H1 (cell line): ENCODE measurements around the gene WBP11. TPM values are rescaled to one million over a fixed set of nuclear protein-coding genes. Genes with fewer than 3 reads are reported as not detected.

ENCODE experiments used
- ASH2L ChIP-seq: fragments of 200-600, 300-600 bp; sonication (generic); IDR thresholded peaks from one replicate; pipeline ENCODE4 v1.7.1; 2017; ENCODE audit warnings: low read length
- CBX8 ChIP-seq: fragments of 300-800, 300-1000 bp; sonication (generic); IDR thresholded peaks from 2 replicates; pipeline ENCODE4 v1.7.1; 2016; ENCODE audit warnings: low read depth, low read length, borderline replicate concordance
- EZH2 ChIP-seq: fragments of 200-600 bp; sonication (generic); IDR thresholded peaks from 2 replicates; pipeline ENCODE4 v1.7.1; 2012; ENCODE audit warnings: low read depth, mild to moderate bottlenecking, moderate library complexity, low read length, inconsistent platforms; ENCODE audit not compliant: severe bottlenecking
- SIN3A ChIP-seq, 2 experiments: IDR thresholded peaks in 1 of 2; conservative IDR thresholded peaks in 1 of 2; 2 replicates each; pipeline ENCODE4 v1.6.1; 2011 to 2012; ENCODE audit warnings: low read length in 2 of 2, improper control_type of control experiment in 1 of 2, low read depth in 1 of 2, mild to moderate bottlenecking in 1 of 2
- TAF7 ChIP-seq: optimal IDR thresholded peaks from 2 replicates; pipeline ENCODE3; 2011; ENCODE audit warnings: low read depth, mild to moderate bottlenecking, inconsistent platforms, low read length, moderate library complexity, borderline replicate concordance
- polyA plus RNA-seq, 7 experiments: library from polyadenylated mRNA; depleted of rRNA in 3 of 7; stranded (reverse) in 5 of 7; unstranded in 2 of 7; fragments of >200 nt in 5 of 7; fragments of 200-250 nt in 2 of 7; gene quantifications; 1 replicate in 5 of 7; 2 replicates in 1 of 7; 4 replicates in 1 of 7; pipeline versions ENCODE4 v1.2.1 to v1.2.3, GENCODE V29; 2011 to 2013; ENCODE audit warnings: missing spikeins in 2 of 7, mixed read lengths in 2 of 7
- total RNA-seq: library from RNA; stranded (reverse); fragmentation: NEBNext Ultra II Directional; extraction: Animal tissue kit (Norgen Biotek cat#: 25700); gene quantifications from 2 replicates; pipeline ENCODE4 v1.2.1, GENCODE V29; 2021

WBP11 gene
- total and polyA plus RNA-seq, 2 of the 8 experiments (the other 6 are each of a cell fraction or from before 2014, with no cell fraction given): 22.1 to 134 TPM

GRCh38 chr12:14839262-14839661, 36.0 kb upstream of the WBP11 start (continued):
- no peak for TF ChIP-seq TAF7
- TF ChIP-seq EZH2: no peak
- TF ChIP-seq SIN3A (conservative IDR thresholded peaks at IDR 0.05 in 1 of 2, IDR thresholded peaks at IDR 0.05 in 1 of 2; ENCODE audit: low read depth in 1 of 2, low read length in 2 of 2): no peak
- TF ChIP-seq CBX8: no peak
- no peak for TF ChIP-seq ASH2L
